Neural progenitor cell (in vitro differentiated cells): ENCODE data around the gene SNRNP200. TPM values are rescaled to one million over a fixed set of nuclear protein-coding genes. Genes with fewer than 3 reads are reported as not detected.

Experiments used
- DNase-seq: peaks from one replicate; pipeline ENCODE4 v3.0.0-alpha.2; 2016; ENCODE audit warnings: low spot score
- H2AFZ ChIP-seq: fragments of 200-600 bp; sonication (generic); replicated peaks from 2 replicates; pipeline ENCODE4 v1.6.1; 2016; ENCODE audit warnings: antibody characterized with exemption
- H3F3A ChIP-seq: fragments of 200-600 bp; sonication (generic); 2 replicates; pipeline ENCODE4 v1.6.1; 2016; ENCODE audit warnings: antibody characterized with exemption, low read depth
- H3K27ac ChIP-seq: fragments of 200-600 bp; sonication (generic); 2 replicates; pipeline ENCODE4 v1.5.1; 2016; ENCODE audit warnings: mild to moderate bottlenecking
- H3K27me3 ChIP-seq: fragments of 200-600 bp; sonication (generic); 2 replicates; pipeline ENCODE4 v1.6.1; 2016; ENCODE audit warnings: mild to moderate bottlenecking, moderate library complexity
- H3K36me3 ChIP-seq: fragments of 200-600 bp; sonication (generic); 2 replicates; pipeline ENCODE4 v1.5.1; 2016
- H3K4me1 ChIP-seq: fragments of 200-600 bp; sonication (generic); 2 replicates; pipeline ENCODE4 v1.6.1; 2016; ENCODE audit warnings: mixed run types
- H3K4me2 ChIP-seq: fragments of 200-600 bp; sonication (generic); 2 replicates; pipeline ENCODE4 v1.6.1; 2016
- H3K4me3 ChIP-seq: fragments of 200-600 bp; sonication (generic); 2 replicates; pipeline ENCODE4 v1.5.1; 2016
- H3K79me2 ChIP-seq: fragments of 200-600 bp; sonication (generic); 2 replicates; pipeline ENCODE4 v1.6.1; 2016; ENCODE audit warnings: low read depth
- H3K9ac ChIP-seq: fragments of 200-600 bp; sonication (generic); 2 replicates; pipeline ENCODE4 v1.6.1; 2016
- H3K9me3 ChIP-seq: fragments of 200-600 bp; sonication (generic); 2 replicates; pipeline ENCODE4 v1.5.1; 2016; ENCODE audit warnings: low read depth
- H4K20me1 ChIP-seq: fragments of 200-600 bp; sonication (generic); 2 replicates; pipeline ENCODE4 v1.6.1; 2016; ENCODE audit warnings: low read depth
- H3K27ac Mint-ChIP-seq: 3 replicates; pipeline ENCODE4 v1.8.0; 2021; ENCODE audit warnings: mixed read lengths
- H3K27me3 Mint-ChIP-seq: 2 replicates; pipeline ENCODE4 v1.8.0; 2022; ENCODE audit warnings: low read depth, mild to moderate bottlenecking, inconsistent platforms, moderate library complexity, mixed read lengths; ENCODE audit not compliant: insufficient read depth
- H3K36me3 Mint-ChIP-seq: 3 replicates; pipeline ENCODE4 v1.8.0; 2021; ENCODE audit warnings: mixed read lengths
- H3K4me1 Mint-ChIP-seq: 3 replicates; pipeline ENCODE4 v1.8.0; 2021; ENCODE audit warnings: mixed read lengths
- H3K4me3 Mint-ChIP-seq: 3 replicates; pipeline ENCODE4 v1.8.0; 2021; ENCODE audit warnings: mild to moderate bottlenecking, moderate library complexity, mixed read lengths
- H3K9me3 Mint-ChIP-seq: 3 replicates; pipeline ENCODE4 v1.8.0; 2020; ENCODE audit warnings: mixed read lengths
- CTCF ChIP-seq: fragments of 200-600 bp; sonication (generic); IDR thresholded peaks from 2 replicates; pipeline ENCODE4 v1.5.1; 2017; ENCODE audit warnings: antibody characterized with exemption, mild to moderate bottlenecking
- EZH2 ChIP-seq: fragments of 200-600 bp; sonication (generic); IDR thresholded peaks from 2 replicates; pipeline ENCODE4 v1.6.1; 2017; ENCODE audit warnings: antibody characterized with exemption, mild to moderate bottlenecking, moderate library complexity
- EZH2phosphoT487 ChIP-seq: fragments of 200-600 bp; sonication (generic); IDR thresholded peaks from 2 replicates; pipeline ENCODE4 v1.6.1; 2017; ENCODE audit warnings: antibody characterized with exemption
- total RNA-seq: library from RNA; depleted of rRNA; stranded (reverse); fragments of >200 nt; gene quantifications from 2 replicates; pipeline ENCODE4 v1.2.3, GENCODE V29; 2015; ENCODE audit warnings: low replicate concordance

Gene SNRNP200
- total RNA-seq, 1 donor from 2014 or later, result 94.3 TPM

GRCh38 chr2:96315005-96315399, 9.7 kb upstream of the SNRNP200 start:
- Histone ChIP-seq H3K9ac (no peak overlapping the region), H3K79me2 (no peaks in the 10 kb centered on the region), H3K4me2 (no peak overlapping the region), H3K27me3 (peaks cover 16% of the 10 kb centered on the region), H3K4me1 (peaks cover 8% of the 10 kb centered on the region), H3K36me3 (no peaks in the 10 kb centered on the region), H3K27ac (no peak overlapping the region), H3K4me3 (no peak overlapping the region), H3F3A (no peaks in the 10 kb centered on the region), H2AFZ (no peak overlapping the region), H4K20me1 (no peaks in the 10 kb centered on the region), H3K9me3 (no peaks in the 10 kb centered on the region)
- Mint-ChIP-seq H3K36me3 (peaks cover 3% of the 10 kb centered on the region), H3K9me3 (no peaks in the 10 kb centered on the region), H3K27me3 (peaks cover 7% of the 10 kb centered on the region), H3K4me1 (peaks cover 27% of the 10 kb centered on the region), H3K27ac (peak overlapping the region; percentile 98), H3K4me3 (peak overlapping the region; percentile 38)
- TF ChIP-seq CTCF (no peak), EZH2phosphoT487 (no peak), EZH2 (no peak)
- DNase-seq, result no peak

GRCh38 chr2:96308248-96308647, 2.9 kb upstream of the SNRNP200 start:
- no peaks in the 10 kb centered on the region for H3K9me3 ChIP-seq
- Mint-ChIP-seq H3K4me3 (no peak overlapping the region), H3K9me3 (no peaks in the 10 kb centered on the region), H3K36me3 (peaks cover 12% of the 10 kb centered on the region), H3K4me1 (peaks cover 25% of the 10 kb centered on the region), H3K27me3 (peaks cover 2% of the 10 kb centered on the region), H3K27ac (no peak overlapping the region)
- H2AFZ ChIP-seq, result no peak overlapping the region
- no peaks in the 10 kb centered on the region for H3K27me3 ChIP-seq
- no peak for TF ChIP-seq EZH2phosphoT487
- no peak for TF ChIP-seq EZH2
- TF ChIP-seq CTCF, result no peak
- no peak for DNase-seq
- H3K27ac ChIP-seq, result no peak overlapping the region
- H3K36me3 ChIP-seq, result peaks cover 10% of the 10 kb centered on the region
- H4K20me1 ChIP-seq, result peaks cover 12% of the 10 kb centered on the region
- H3K9ac ChIP-seq, result no peak overlapping the region
- H3K4me2 ChIP-seq, result no peak overlapping the region
- H3F3A ChIP-seq, result peaks cover 8% of the 10 kb centered on the region
- peaks cover 16% of the 10 kb centered on the region for H3K4me1 ChIP-seq
- H3K79me2 ChIP-seq, result peaks cover 31% of the 10 kb centered on the region
- H3K4me3 ChIP-seq, result no peak overlapping the region

GRCh38 chr2:96306370-96306769, 1.0 kb upstream of the SNRNP200 start:
- no peak for TF ChIP-seq EZH2phosphoT487
- no peak for TF ChIP-seq EZH2
- TF ChIP-seq CTCF, result no peak
- H3K4me1 Mint-ChIP-seq, result peaks cover 25% of the 10 kb centered on the region
- H3K27me3 Mint-ChIP-seq, result peaks cover 2% of the 10 kb centered on the region
- peaks cover 24% of the 10 kb centered on the region for H4K20me1 ChIP-seq
- H3K4me3 Mint-ChIP-seq, result peak overlapping the region; percentile 100
- no peaks in the 10 kb centered on the region for H3K9me3 Mint-ChIP-seq
- H3K36me3 Mint-ChIP-seq, result peaks cover 24% of the 10 kb centered on the region
- no peaks in the 10 kb centered on the region for H3K9me3 ChIP-seq
- peaks cover 8% of the 10 kb centered on the region for H3F3A ChIP-seq
- DNase-seq, result no peak
- H3K36me3 ChIP-seq, result peaks cover 19% of the 10 kb centered on the region
- H3K27me3 ChIP-seq, result no peaks in the 10 kb centered on the region
- H3K9ac ChIP-seq, result peak overlapping the region; percentile 85
- H3K4me1 ChIP-seq, result peaks cover 16% of the 10 kb centered on the region
- peaks cover 50% of the 10 kb centered on the region for H3K79me2 ChIP-seq
- peak overlapping the region; percentile 94 for H3K4me3 ChIP-seq
- H3K4me2 ChIP-seq, result peak overlapping the region; percentile 85
- no peak overlapping the region for H2AFZ ChIP-seq
- H3K27ac Mint-ChIP-seq, result peak overlapping the region; percentile 99
- no peak overlapping the region for H3K27ac ChIP-seq
